T-helper 17 cell (primary cell): ENCODE data around the gene ARFRP1. TPM values are rescaled to one million over a fixed set of nuclear protein-coding genes. Genes with fewer than 3 reads are reported as not detected.
A peak's percentile ranks its signal among the peaks of the same experiment; 100 is the strongest.

ENCODE experiments used
- ATAC-seq: fragments of 150-1000 bp; cut with Tn5 transposase; 2 replicates; pipeline ENCODE4 v1.10.0; 2021; ENCODE audit warnings: mild to moderate bottlenecking, moderate library complexity
- DNase-seq, 3 donors: peaks; one replicate each; pipeline versions ENCODE4 v3.0.0 to v3.0.0-alpha.2; 2020 to 2021
- H3K9me3 ChIP-seq: one replicate; pipeline ENCODE4 v1.7.0; 2013; ENCODE audit warnings: low read length, mild to moderate bottlenecking; ENCODE audit not compliant: control insufficient read depth, poor library complexity, severe bottlenecking
- H3K27ac Mint-ChIP-seq: one replicate; pipeline ENCODE4 v1.8.0; 2022; ENCODE audit warnings: mild to moderate bottlenecking, moderate library complexity, mixed read lengths
- H3K27me3 Mint-ChIP-seq: one replicate; pipeline ENCODE4 v1.8.0; 2022; ENCODE audit warnings: mixed read lengths
- H3K36me3 Mint-ChIP-seq: one replicate; pipeline ENCODE4 v1.8.0; 2022; ENCODE audit warnings: low read depth, mixed read lengths
- H3K4me1 Mint-ChIP-seq: one replicate; pipeline ENCODE4 v1.8.0; 2022; ENCODE audit warnings: mild to moderate bottlenecking, mixed read lengths
- H3K4me3 Mint-ChIP-seq: one replicate; pipeline ENCODE4 v1.8.0; 2022; ENCODE audit warnings: mild to moderate bottlenecking, moderate library complexity, mixed read lengths
- total RNA-seq, 4 donors: library from RNA in 2 of 4; stranded (reverse) in 2 of 4; gene quantifications; one replicate each; pipeline ENCODE4 v1.2.3 and lab custom pipeline; 2022 to 2026

ARFRP1 gene
- total RNA-seq, 2 donors from 2014 or later, result 44.0 to 53.2 TPM

- peaks cover 2% of the 10 kb centered on the region for H3K36me3 Mint-ChIP-seq
- no peaks in the 10 kb centered on the region for H3K9me3 ChIP-seq
- H3K4me3 Mint-ChIP-seq, result peak overlapping the region; percentile 89
- peak overlapping the region; percentile 88 for H3K27ac Mint-ChIP-seq
- DNase-seq, result no peak
- no peak for ATAC-seq
- H3K4me1 Mint-ChIP-seq, result peaks cover 29% of the 10 kb centered on the region
- H3K27me3 Mint-ChIP-seq, result no peaks in the 10 kb centered on the region
Observed at GRCh38 chr20:63706027-63706695, 1.6 kb downstream of the ARFRP1 start.

DNA sequence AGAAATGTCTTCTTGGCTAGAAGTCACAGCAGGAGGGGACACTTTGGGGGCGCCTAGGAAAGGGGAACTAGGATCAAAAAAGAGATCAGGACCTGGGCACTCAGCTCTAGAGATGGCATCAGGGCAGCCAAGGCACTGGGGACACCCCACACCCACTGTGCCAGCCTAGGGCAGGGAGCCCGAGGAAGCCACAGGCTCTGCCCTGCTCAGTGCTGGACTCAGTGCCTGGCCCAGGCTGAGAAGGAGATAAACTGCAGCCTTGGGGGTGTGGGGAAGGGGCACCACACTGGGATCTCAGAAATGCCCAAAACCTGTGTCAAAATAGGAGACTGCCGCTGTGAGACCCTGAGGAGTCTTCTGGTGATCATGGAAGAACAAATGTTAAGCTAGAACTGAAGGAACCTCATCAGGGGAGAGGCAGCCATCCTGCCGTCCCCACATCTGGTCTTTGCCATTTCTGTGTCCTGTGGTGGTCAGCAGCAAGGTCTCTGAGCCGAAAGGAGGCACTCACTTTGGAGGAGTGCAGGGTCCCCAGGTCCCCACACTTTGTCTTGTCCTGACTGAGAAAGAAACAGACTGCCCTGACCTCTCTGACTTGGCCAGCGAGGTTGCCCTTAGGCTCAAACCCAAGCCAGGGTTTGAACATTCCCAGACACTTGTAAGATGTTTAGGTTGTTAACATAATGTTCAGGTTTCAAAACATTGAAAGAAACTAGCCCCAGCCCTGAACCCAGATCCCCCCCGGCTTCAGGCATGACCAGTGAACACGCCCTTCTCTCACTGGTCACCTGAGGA lies 2.3 kb downstream of the ARFRP1 start:
- no peak overlapping the region for H3K4me3 Mint-ChIP-seq
- DNase-seq (no peak), ATAC-seq (no peak)
- H3K27ac Mint-ChIP-seq, result peak overlapping the region; percentile 88
- peaks cover 21% of the 10 kb centered on the region for H3K4me1 Mint-ChIP-seq
- no peaks in the 10 kb centered on the region for H3K9me3 ChIP-seq
- H3K36me3 Mint-ChIP-seq, result peaks cover 2% of the 10 kb centered on the region
- no peaks in the 10 kb centered on the region for H3K27me3 Mint-ChIP-seq

DNA sequence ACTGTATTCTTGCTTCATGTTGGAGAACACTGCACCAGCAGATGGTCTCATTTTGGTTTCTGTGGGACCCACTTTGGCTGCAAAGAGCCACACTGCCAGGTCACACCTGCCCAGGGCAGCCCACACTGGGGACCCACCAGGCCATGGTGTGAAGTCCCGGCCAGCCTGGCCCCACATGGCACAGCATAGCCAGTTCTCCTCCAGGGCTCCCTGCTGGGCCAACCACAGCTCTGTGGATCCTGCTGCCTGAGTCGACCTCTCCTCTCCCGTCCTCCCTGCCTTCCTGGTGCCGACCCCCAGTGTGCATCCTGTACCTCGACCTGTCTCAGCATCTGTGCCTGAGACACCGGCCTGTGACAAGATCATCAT lies 3.0 kb downstream of the ARFRP1 start:
- H3K36me3 Mint-ChIP-seq, result peaks cover 2% of the 10 kb centered on the region
- H3K9me3 ChIP-seq, result no peaks in the 10 kb centered on the region

DNA sequence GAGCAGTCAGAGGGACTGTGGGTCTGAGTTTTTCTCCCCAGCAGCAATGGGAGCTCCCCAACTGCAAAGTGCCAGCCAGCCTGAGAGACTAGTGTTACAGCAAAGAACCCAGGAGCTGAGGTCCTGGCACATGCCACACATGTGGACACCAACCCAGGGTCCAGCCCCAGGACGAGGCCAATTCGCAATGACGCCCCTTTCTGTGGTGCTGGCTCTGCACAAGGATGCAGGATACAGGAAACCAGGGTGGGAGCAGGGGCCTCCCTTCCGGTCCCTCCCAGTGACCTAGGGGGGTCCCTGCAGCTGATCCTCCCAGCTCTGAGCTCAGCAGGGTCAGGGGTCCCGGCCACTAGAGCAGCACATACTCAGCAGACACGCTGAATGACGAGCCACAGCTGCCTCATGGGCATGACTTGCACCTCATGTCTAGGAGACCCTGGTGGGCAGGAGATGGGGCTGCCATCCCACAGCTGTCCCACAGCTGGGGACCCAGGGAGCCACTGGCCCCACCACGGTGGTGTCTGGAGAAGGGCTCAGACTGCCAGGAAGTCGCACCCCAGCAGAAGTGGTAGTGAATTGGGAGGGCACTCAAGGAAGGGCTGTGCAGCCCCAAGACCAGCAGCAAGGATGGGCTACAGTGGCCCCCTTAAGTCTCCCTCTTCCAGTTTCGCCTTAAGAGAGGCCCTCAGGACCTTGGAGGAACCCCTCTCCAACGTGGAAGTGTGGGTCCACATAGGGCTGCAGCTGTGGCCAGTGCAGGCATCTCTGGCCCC lies 3.6 kb downstream of the ARFRP1 start:
- peaks cover 23% of the 10 kb centered on the region for H3K4me1 Mint-ChIP-seq
- peaks cover 2% of the 10 kb centered on the region for H3K36me3 Mint-ChIP-seq
- peak in 1 of 3 donors; percentile 5 for DNase-seq
- no peak for ATAC-seq
- peak overlapping the region; percentile 45 for H3K27ac Mint-ChIP-seq
- no peaks in the 10 kb centered on the region for H3K27me3 Mint-ChIP-seq
- H3K4me3 Mint-ChIP-seq, result peak overlapping the region; percentile 61
- H3K9me3 ChIP-seq, result no peaks in the 10 kb centered on the region

More for the DNA sequence above, 3.0 kb downstream of the ARFRP1 start:
- Mint-ChIP-seq H3K27me3 (no peaks in the 10 kb centered on the region), H3K27ac (peak overlapping the region; percentile 45), H3K4me1 (peaks cover 22% of the 10 kb centered on the region), H3K4me3 (no peak overlapping the region)
- no peak for ATAC-seq
- DNase-seq, result no peak

DNA sequence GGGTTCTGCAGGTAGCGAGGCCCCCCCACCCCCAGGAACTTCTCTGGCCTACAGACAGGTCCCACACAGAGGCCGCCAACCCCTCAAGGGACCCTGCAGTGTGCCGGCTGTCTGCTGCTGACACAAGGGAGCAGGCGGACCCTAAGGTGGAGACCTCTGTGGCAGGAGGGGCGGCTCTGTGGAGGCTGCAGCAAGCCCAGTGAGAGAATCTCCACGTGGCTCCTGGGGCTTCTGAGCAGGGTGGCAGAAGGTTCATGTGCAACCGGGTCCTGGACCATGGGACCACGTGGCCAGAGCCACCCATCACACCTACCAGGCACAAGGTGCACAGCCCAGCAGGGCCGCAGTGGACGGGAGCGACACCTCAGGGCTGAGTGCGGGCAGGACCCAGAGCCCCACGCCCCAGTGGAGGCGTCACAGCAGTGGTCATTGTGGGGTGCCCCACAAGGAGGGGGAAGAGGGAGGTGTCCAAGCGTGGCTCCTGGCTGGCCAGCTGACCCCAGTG lies 4.3 kb downstream of the ARFRP1 start:
- DNase-seq (no peak), ATAC-seq (no peak)
- H3K27me3 Mint-ChIP-seq, result no peaks in the 10 kb centered on the region
- peaks cover 20% of the 10 kb centered on the region for H3K4me1 Mint-ChIP-seq
- H3K27ac Mint-ChIP-seq, result peak overlapping the region; percentile 45
- no peak overlapping the region for H3K4me3 Mint-ChIP-seq
- no peaks in the 10 kb centered on the region for H3K36me3 Mint-ChIP-seq
- no peaks in the 10 kb centered on the region for H3K9me3 ChIP-seq

- DNase-seq, result no peak
- Mint-ChIP-seq H3K4me3 (no peak overlapping the region), H3K36me3 (no peaks in the 10 kb centered on the region), H3K27ac (peak overlapping the region; percentile 37), H3K27me3 (no peaks in the 10 kb centered on the region), H3K4me1 (peaks cover 19% of the 10 kb centered on the region)
- ATAC-seq, result no peak
- H3K9me3 ChIP-seq, result no peaks in the 10 kb centered on the region
Observed at GRCh38 chr20:63702751-63703470, 4.9 kb downstream of the ARFRP1 start.

DNA sequence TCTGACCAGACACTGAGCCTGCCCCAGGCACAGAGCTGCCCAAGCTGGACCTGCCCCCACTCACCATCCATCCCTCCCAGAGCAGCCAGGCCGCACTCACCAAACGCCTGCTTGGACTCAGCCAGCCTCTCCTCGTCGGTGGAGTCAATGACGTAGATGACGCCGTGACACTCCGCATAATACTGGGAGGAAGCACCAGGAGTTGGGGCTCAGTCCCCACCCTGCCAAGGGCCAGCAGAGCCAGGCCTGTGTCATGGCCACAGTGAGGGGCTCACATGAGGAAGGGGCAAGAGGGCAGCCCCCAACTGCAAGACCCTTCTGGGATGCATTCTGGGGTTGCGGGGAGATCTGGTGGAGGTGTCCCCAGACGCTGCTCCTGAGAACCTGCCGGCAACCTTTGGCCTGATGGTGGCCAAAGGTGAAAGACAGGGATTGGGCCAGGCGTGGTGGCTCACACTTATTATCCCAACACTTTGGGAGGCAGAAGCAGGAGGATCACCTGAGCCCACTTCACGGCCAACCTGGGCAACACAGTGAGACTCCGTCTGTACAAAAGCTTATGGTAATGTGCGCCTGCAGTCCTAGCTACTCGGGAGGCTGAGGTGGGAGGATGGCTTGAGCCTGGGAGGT lies 5.6 kb downstream of the ARFRP1 start:
- H3K4me1 Mint-ChIP-seq, result peaks cover 21% of the 10 kb centered on the region
- no peaks in the 10 kb centered on the region for H3K9me3 ChIP-seq
- H3K27ac Mint-ChIP-seq, result peak overlapping the region; percentile 37
- no peak overlapping the region for H3K4me3 Mint-ChIP-seq
- no peaks in the 10 kb centered on the region for H3K27me3 Mint-ChIP-seq
- DNase-seq, result no peak
- no peak for ATAC-seq
- H3K36me3 Mint-ChIP-seq, result no peaks in the 10 kb centered on the region

DNA sequence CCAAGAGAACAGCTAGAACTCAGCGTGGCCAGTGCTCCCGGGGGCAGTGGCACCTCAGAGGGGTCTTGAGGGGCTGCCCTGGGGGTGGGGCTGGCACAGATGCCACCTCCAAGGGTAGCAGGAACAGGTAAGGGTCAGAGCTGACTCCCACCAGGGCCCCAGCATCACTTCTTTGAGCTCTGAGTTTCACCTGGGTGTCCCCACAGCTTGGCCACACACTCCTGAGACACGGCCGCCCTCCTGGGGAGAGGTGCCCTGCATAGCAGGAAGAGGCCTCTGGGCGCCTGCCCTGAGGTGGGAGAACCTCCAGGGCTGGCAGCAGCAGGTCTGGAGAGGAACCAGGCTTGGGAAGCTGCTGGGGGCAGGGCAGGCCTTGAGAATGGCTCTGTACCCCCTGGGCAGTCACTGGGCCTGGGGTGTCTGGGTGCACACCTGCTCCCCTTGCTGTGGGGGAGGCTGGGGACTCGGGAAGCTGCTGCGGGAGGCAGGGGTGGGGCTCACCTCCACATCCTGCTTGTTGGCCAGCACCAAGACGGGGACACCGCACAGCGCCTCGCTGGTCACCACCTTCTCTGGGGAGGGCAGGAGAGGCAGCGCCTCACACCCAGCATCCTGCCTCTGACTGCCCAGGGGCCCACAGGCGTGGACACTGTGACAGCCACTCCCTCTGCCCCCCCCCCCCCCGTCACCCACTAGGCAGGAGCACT lies 6.3 kb downstream of the ARFRP1 start:
- H3K9me3 ChIP-seq, result no peaks in the 10 kb centered on the region
- H3K27me3 Mint-ChIP-seq, result no peaks in the 10 kb centered on the region
- no peak overlapping the region for H3K27ac Mint-ChIP-seq
- H3K4me3 Mint-ChIP-seq, result no peak overlapping the region
- DNase-seq, result no peak
- H3K4me1 Mint-ChIP-seq, result peaks cover 16% of the 10 kb centered on the region
- no peaks in the 10 kb centered on the region for H3K36me3 Mint-ChIP-seq
- no peak for ATAC-seq

GRCh38 chr20:63701051-63701328 lies 6.8 kb downstream of the ARFRP1 start:
- H3K36me3 Mint-ChIP-seq, result no peaks in the 10 kb centered on the region
- no peak overlapping the region for H3K27ac Mint-ChIP-seq
- DNase-seq, result no peak
- H3K4me3 Mint-ChIP-seq, result no peak overlapping the region
- H3K27me3 Mint-ChIP-seq, result no peaks in the 10 kb centered on the region
- H3K4me1 Mint-ChIP-seq, result peaks cover 18% of the 10 kb centered on the region
- ATAC-seq, result no peak
- no peaks in the 10 kb centered on the region for H3K9me3 ChIP-seq

GRCh38 chr20:63700199-63701050 lies 7.4 kb downstream of the ARFRP1 start:
- no peak overlapping the region for H3K27ac Mint-ChIP-seq
- ATAC-seq, result no peak
- no peak for DNase-seq

DNA sequence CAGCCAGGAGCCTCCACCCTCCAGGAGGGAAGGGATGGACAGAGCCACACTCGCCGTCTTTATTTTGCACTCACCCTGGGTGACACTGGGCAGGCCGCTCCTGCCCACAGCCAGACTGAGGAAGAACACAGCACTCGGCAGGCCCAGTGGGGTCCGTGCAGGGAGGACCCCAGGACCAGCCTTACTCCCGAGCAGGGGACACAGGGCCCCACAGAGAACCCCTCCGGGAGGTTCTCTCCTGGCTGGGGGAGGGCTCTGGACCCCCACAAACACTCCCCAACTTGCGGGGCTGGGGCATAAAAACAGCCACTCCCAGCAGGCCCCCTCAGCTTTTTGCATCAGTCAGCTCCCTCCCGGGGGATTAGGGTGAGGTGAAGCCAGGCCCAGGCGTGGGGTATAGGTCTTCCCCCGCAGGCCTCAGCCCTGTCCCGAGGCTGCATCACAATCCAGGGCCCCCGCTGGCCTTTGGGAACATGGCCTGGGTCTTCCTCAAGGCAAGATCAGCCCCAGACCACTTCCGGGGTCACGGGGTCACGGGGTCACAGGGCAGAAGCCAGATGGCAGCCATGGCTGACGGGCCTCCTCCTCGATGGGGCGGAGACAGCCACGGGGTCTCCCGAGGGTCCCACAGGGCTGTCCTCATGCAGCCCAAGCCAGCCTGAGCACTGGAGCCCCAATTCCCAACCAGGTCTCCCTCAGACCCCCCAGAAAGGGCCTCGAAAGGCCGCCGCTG lies 8.1 kb downstream of the ARFRP1 start:
- DNase-seq, result no peak
- Mint-ChIP-seq H3K4me3 (peak overlapping the region; percentile 31), H3K36me3 (no peaks in the 10 kb centered on the region), H3K27ac (no peak overlapping the region), H3K27me3 (no peaks in the 10 kb centered on the region), H3K4me1 (peaks cover 15% of the 10 kb centered on the region)
- H3K9me3 ChIP-seq, result no peaks in the 10 kb centered on the region
- ATAC-seq, result no peak

More at GRCh38 chr20:63700199-63701050, 7.4 kb downstream of the ARFRP1 start:
- Mint-ChIP-seq H3K27me3 (no peaks in the 10 kb centered on the region), H3K4me3 (no peak overlapping the region), H3K36me3 (no peaks in the 10 kb centered on the region), H3K4me1 (peaks cover 16% of the 10 kb centered on the region)
- H3K9me3 ChIP-seq, result no peaks in the 10 kb centered on the region
